Muscle of back (tissue), 11 donors: ENCODE data around the gene SIGLEC5. TPM values are rescaled to one million over a fixed set of nuclear protein-coding genes. Genes with fewer than 3 reads are reported as not detected.

Experiments
- DNase-seq, 3 donors: peaks; one replicate each; pipeline versions ENCODE4 v3.0.0 to v3.0.0-alpha.2; 2013
- polyA plus RNA-seq, 10 donors: library from polyadenylated mRNA; unstranded; fragments of 120-200 nt; gene quantifications; one replicate each; pipeline ENCODE4 v1.2.1, GENCODE V29; 2013; ENCODE audit not compliant: insufficient read length in 10 of 10

SIGLEC5 gene
- polyA plus RNA-seq, 10 donors, result 0.11 to 0.63 (median 0.43) TPM; not detected in 4

GRCh38 chr19:51628153-51628939 is 1.9 kb downstream of the SIGLEC5 start:
- DNase-seq, result no peak

- DNase-seq, result no peak
Measured at GRCh38 chr19:51627491-51628138, 2.6 kb downstream of the SIGLEC5 start.

GRCh38 chr19:51626675-51627074 is 3.5 kb downstream of the SIGLEC5 start:
- no peak for DNase-seq

- DNase-seq, result no peak
Measured at GRCh38 chr19:51621178-51621577, 9.0 kb downstream of the SIGLEC5 start.

GRCh38 chr19:51615991-51616390 is 14.2 kb downstream of the SIGLEC5 start:
- DNase-seq, result no peak

- no peak for DNase-seq
Measured at GRCh38 chr19:51614789-51615188, 15.4 kb downstream of the SIGLEC5 start.

GRCh38 chr19:51610576-51610975 is 19.6 kb downstream of the SIGLEC5 start:
- DNase-seq, result no peak

GRCh38 chr19:51607920-51608562 is 22.2 kb downstream of the SIGLEC5 start:
- peak; percentile 51 to 63 (median 51) for DNase-seq

- no peak for DNase-seq
Measured at GRCh38 chr19:51607077-51607476, 23.1 kb downstream of the SIGLEC5 start.

GRCh38 chr19:51602189-51602854 is 27.9 kb downstream of the SIGLEC5 start:
- DNase-seq, result no peak

- DNase-seq, result no peak
Measured at GRCh38 chr19:51600940-51601580, 29.1 kb downstream of the SIGLEC5 start.

- no peak for DNase-seq
Measured at GRCh38 chr19:51599084-51599483, 31.1 kb downstream of the SIGLEC5 start.

- DNase-seq, result no peak
Measured at GRCh38 chr19:51598159-51598915, 31.9 kb downstream of the SIGLEC5 start.

- DNase-seq, result no peak
Measured at GRCh38 chr19:51595190-51596175, 34.7 kb downstream of the SIGLEC5 start.

- no peak for DNase-seq
Measured at GRCh38 chr19:51594774-51595109, 35.5 kb downstream of the SIGLEC5 start.

GRCh38 chr19:51593969-51594773 is 36.0 kb downstream of the SIGLEC5 start:
- peak; percentile 97 to 99 (median 99) for DNase-seq

- no peak for DNase-seq
Measured at GRCh38 chr19:51593138-51593890, 36.9 kb downstream of the SIGLEC5 start.

GRCh38 chr19:51592521-51592920 is 37.7 kb downstream of the SIGLEC5 start:
- DNase-seq, result no peak
